ENCODE results near the gene NOSTRIN.
"Not testable (repeated sequence)": the region's sequence is repeated elsewhere in the genome, so short reads cannot be mapped to it uniquely, and the experiment has no call there.

The NOSTRIN gene

GRCh38 chr2:168790226-168790902 lies 12.1 kb upstream of the NOSTRIN start:
- no peak for DNase-seq

GRCh38 chr2:168791140-168791539 lies 11.3 kb upstream of the NOSTRIN start:
- DNase-seq = not testable (repeated sequence)

- DNase-seq = no peak
Observed at GRCh38 chr2:168793596-168793995, 8.8 kb upstream of the NOSTRIN start.

DNA sequence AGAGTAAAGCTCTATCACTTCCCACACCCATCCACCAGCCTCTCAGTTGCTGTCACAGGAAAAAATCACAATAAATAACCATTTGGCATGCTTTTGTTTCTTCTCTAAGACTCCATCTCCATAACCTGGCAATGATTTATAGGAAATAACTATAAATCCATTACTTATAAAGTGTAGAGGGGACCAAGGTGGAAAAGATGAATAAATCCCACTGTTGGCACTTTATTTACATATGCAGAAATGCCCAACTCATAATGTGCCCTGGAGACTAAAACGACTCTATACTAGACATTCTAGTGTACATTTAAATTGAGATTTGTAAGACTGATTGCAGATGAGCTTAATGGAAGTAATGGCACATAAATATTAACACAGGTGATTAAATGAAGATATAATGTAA lies 7.5 kb upstream of the NOSTRIN start:
- DNase-seq = no peak

DNA sequence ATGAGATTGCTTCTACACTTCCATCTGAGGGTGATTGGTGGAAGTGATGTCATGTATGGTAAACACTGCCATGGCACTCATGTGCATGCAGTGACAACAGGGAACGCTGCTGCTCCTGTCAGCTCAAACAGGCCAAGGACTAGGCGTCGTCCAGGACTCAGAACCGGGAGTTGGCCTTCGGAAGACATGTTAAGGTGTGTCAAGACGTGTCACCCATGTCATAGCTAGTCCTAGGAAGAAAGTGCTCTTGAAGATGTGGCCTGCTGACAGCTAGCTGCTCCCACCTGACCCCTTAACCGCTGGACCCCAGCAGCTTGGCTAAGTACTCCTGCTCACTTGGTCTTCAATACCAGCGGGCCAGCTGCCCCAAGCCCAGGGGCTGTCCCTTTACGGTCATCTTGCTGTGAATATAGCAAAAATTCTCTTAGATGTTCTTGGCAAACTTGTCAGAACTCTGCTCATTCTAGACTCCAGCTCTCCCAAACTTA lies 6.3 kb upstream of the NOSTRIN start:
- no peak for DNase-seq

DNA sequence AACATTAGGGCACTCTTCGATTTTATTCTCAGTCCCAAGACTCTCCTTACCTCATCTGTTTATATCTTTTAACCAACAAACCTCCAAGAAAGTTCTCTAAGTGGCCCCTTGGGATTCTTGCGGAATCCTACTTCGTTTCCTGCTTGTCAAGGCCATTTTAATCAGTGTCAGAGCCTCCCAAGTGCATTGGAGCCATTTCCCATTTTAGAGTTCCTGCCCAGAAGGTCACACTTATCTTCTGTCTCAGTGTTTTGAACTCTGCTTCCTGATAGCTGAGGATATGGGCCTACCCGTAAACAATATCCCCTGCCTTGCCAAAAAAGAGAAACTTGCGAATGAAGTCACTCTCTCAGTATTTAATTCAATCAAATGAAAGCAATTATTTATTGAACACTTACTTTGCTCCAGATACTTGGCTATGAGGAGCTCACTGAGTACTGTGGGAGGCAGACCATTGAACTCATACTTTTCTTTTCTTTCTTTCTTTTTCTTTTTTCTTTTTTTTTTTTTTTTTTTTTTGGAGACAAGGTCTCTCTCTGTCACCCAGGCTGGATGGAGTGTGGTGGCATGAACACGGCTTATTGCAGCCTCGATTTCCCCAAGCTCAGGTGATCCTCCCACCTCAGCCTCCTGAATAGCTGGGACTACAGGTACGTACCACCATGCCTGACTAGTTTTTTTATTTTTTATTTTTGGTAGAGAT lies 5.7 kb upstream of the NOSTRIN start:
- no peak for DNase-seq

- no peak for DNase-seq
Observed at GRCh38 chr2:168797286-168797655, 5.2 kb upstream of the NOSTRIN start.

DNA sequence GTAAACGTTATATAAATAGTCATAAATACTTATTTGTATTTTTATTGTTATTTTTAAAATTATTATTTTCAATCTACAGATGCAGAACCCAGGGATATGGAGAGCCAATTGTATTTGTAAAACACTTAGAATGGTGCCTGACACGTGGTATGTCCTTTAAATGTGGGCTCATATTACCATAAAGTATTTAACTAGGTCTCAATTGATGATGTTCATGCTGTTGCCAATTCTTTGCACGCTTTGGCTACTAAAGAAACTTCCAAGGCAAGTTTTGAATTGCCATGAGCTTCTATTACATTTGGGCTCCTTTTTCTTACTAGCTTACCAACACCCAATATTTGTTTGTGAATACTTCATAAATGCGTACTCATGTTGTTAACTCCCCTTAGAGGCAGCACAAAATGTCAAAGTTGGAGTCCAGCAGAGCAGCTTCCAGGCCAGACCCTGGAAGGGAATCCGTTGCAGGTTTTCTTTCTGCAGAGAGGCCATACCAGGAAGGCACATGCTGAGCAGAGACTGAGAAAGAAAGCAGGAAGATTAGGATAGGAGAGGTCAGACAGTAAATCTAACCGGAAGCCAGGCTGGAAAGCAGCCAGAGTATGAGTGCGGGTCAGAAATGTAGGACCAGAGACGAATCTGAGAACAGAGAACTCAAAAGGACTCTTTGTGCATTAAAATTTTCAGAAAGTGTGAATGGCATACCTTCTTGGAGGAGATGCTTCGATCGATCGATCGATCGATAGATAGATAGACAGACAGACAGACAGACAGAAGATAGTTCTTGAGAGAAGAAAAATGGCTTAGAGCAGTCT lies 4.2 kb upstream of the NOSTRIN start:
- no peak for DNase-seq

GRCh38 chr2:168798888-168799410 lies 3.5 kb upstream of the NOSTRIN start:
- DNase-seq = no peak

DNA sequence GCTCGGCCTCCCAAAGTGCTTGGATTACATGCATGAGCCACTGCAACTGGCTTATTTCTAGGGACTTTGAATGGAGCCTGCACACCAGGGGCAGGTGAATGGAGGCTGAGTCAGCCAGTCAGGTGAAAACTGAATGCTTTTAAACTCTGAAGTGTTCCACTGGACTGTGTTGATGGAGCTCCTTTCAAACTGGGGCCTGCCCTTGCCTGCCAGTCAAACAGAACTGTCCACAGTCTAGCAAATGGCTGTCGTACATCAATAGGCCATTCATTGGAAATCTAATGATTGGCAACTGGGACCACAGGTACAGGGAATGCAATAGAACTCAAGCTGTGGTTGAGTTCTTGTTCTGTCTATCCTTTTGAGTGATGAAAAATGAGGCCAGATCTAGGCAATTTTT lies 966 bp upstream of the NOSTRIN start:
- no peak for DNase-seq

DNA sequence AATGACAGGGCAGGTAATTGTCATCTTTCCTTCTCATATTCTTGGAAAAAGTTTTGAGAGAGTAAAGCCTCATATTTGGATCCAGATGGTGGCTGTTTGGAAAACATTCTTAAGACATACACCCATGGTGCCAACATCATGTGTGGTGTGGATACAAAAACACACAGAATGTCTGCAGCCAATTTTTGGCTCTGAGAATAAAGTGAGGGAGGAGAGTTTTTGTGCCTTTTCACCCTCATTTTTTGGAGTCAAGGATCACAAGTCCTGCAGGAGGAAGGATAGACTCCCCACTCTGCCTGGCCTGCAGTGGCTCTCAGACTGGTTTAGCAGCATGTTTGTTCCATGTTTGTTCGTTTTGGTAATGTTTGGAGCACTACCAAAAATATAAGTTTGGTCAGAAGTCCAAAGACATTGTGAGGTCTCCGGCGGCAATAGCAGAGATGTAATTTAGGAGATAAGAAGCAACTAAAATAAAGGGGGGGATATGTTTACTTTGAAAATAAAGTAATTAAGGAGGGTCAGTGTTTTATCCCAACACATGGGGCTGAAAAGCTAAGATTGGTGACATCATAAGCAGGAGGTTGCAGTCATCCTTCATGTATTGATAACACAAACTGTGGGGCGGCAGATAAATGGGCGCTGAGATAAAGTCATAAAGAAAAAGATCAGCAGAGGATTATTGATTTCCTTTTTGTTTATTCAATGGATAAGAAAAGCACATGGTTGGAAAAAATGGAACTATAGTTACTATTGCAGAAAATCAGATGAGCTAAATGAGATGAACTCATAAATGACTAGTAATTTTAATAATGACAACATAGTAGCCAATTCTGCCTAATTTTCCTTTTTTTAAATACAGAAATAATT lies 655 bp downstream of the NOSTRIN start:
- no peak for DNase-seq

GRCh38 chr2:168804214-168804613 lies 1.8 kb downstream of the NOSTRIN start:
- no peak for DNase-seq

DNA sequence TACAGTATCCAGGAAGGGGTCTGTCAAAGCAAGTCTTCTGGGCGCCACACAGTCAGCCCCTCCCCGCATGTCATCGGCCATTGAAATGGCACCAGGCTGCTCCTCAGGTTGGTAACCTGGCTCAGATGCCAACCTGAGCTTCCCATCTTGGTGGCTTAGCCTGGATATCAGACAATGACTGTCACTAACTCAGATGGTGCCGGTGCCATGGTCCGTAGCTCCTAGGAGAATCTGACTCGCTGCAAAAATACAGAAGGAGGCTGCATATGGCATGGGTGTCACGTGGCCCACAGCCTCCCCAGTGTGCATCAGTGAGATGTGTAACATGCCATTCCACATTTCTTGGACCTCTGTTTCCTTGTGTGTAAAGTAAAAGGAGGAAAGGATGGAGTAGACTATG lies 3.2 kb downstream of the NOSTRIN start:
- DNase-seq = no peak

DNA sequence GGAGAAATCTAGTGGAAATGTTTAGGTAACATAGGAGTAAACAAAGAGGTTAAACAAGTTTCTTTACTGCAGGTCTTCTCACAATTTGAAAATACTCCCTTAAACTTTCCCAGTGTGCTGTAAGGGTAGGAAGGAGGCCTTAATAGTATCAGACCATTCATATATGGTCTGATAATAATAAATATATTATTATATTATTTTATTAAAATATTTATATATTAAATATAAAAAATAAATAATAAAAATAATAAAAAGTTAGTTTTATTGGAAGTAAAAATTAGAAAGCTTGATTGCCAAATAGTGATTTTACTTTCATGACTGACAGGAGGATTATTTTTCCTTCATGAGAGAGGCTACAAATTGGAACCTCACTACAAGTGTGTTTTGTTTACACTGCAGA lies 7.1 kb downstream of the NOSTRIN start:
- no peak for DNase-seq

DNA sequence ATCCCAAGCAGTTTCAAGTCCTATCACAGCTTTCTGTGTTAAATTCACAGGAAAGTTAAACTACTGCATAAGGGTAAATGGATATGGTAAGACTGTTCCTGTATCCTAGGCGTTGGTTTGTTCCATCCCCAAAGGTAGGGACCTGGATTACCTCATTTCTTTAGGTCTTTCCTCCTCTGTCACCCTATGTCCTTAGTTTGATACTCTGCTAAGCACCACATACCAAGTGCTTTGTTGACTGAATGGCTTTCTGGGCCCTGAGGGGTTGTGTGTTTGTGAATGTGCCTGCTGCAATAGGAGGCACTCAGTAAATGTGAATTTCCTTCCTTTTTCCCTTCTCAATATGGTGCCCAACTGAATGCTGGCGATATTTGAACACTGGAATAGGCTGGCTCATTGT lies 7.8 kb downstream of the NOSTRIN start:
- no peak for DNase-seq

GRCh38 chr2:168811696-168812095 lies 9.3 kb downstream of the NOSTRIN start:
- DNase-seq = no peak

- no peak for DNase-seq
Observed at GRCh38 chr2:168814046-168814445, 11.6 kb downstream of the NOSTRIN start.

DNA sequence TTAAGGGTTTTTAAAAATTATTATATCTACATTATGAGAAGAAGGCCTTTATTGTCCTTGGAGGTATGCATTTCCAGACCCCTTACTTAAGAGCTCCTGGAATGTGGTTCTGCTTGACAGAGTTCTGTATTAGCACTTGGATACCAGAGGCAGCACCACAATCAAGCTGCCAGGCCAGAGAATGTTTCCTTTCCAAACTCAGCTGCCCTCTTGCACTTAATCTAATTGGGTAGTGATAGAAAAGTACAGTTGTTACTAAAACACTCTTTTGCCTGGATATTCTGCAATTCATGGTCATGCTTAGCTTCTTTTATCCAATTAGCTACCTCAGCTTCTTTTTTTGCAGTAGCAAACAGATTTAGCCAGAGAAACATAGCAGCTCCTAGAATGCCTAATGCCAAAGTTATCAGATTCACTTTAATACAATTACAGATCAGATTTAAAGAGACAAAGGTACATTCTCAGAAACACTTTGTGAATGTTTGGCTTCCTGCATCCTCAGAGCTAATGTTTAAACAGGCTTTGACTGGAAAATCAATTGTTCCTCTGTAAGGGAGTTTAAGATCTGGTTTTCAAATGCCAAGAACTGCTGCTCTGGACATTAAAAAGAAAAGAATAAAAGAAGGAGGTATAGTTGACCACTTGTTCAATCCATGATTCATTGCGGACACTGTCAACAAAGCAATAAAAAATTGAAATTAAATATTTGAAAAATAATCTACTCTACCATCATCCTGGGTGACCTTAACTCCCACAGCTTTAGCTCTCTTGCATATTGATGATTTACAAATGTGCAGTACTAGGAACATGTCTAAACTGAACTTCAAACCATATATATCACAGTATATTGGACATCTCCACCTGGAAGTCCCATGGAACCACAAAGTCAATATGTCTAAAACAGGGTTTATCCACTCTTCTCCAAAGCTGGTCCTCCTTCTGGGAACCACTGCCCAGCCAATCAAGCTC lies 12.8 kb downstream of the NOSTRIN start:
- DNase-seq = no peak

- no peak for DNase-seq
Observed at GRCh38 chr2:168816369-168816768, 13.9 kb downstream of the NOSTRIN start.

GRCh38 chr2:168819050-168819715 lies 16.7 kb downstream of the NOSTRIN start:
- DNase-seq = no peak
